Measurements from ENCODE around the gene CNTNAP2. TPM values are rescaled to one million over a fixed set of nuclear protein-coding genes. Genes with fewer than 3 reads are reported as not detected.

CNTNAP2 gene
- total and polyA plus RNA-seq, 2 of the 8 experiments (the other 6 are each of a cell fraction or from before 2014, with no cell fraction given) = 27.9 to 71.0 TPM

- WGBS, 2 experiments (ENCODE audit: extremely low coverage in 1 of 2, insufficient coverage in 1 of 2, insufficient read length in 1 of 2, insufficient replicate concordance in 2 of 2, low coverage in 1 of 2, low lambda C conversion rate in 2 of 2, missing lambda C conversion rate in 1 of 2) = 49% methylated on average over 2 of the region's 2 CpGs; no CpG with 5 or more reads in 1 of the 2 experiments
- DNase-seq (ENCODE audit: low read depth in 1 of 2, low spot score in 2 of 2) = no peak
Measured at GRCh38 chr7:146544748-146545147, 428.1 kb downstream of the CNTNAP2 start.

More at GRCh38 chr7:146544748-146545147, 428.1 kb downstream of the CNTNAP2 start:
- no peak overlapping the region for H3K18ac ChIP-seq (ENCODE audit: extremely low read depth, low read length)
- no peak overlapping the region for H3K23ac ChIP-seq (ENCODE audit: insufficient read length)
- H2BK12ac ChIP-seq (ENCODE audit: low read depth, low read length) = no peak overlapping the region
- H4K91ac ChIP-seq (replicated peaks; ENCODE audit: insufficient read length, low read length) = no peak overlapping the region
- H2BK15ac ChIP-seq (ENCODE audit: low read length) = no peak overlapping the region
- H3K27ac ChIP-seq (ENCODE audit: low read depth, low read length) = no peak overlapping the region
- TF ChIP-seq BRCA1 (IDR thresholded peaks at IDR 0.05; ENCODE audit: low read depth, low read length) (no peak), SP2 (IDR thresholded peaks at IDR 0.05; ENCODE audit: low read length) (no peak), JUND (IDR thresholded peaks at IDR 0.05; ENCODE audit: low read length) (no peak), CREB1 (IDR thresholded peaks at IDR 0.05) (no peak)
- H2BK120ac ChIP-seq (replicated peaks; ENCODE audit: low read depth, low read length) = no peak overlapping the region
- H2BK20ac ChIP-seq (ENCODE audit: low read length) = no peak overlapping the region
- no peak overlapping the region for H2BK5ac ChIP-seq (ENCODE audit: low read depth, low read length)
- ChIA-PET CTCF (ENCODE audit: partially characterized antibody) (no interaction called here), POLR2A (ENCODE audit: partially characterized antibody) (no interaction called here)
- H3K14ac ChIP-seq (ENCODE audit: insufficient read length) = no peak overlapping the region
- no peak overlapping the region for H4K8ac ChIP-seq (ENCODE audit: extremely low read depth, insufficient read depth, low read length)
- H3K4ac ChIP-seq (replicated peaks; ENCODE audit: insufficient read length, low read depth, low read length) = no peak overlapping the region
- H3K79me2 ChIP-seq (ENCODE audit: control insufficient read depth in 1 of 2, insufficient read depth in 2 of 2, low read length in 2 of 2) = no peaks in the 10 kb centered on the region
- no peaks in the 10 kb centered on the region for H3K79me1 ChIP-seq (ENCODE audit: low read depth, low read length)
- H3K4me3 ChIP-seq (ENCODE audit: extremely low read depth in 1 of 4, insufficient read depth in 2 of 4, low read depth in 3 of 4, low read length in 4 of 4) = no peak overlapping the region
- H2AK5ac ChIP-seq (ENCODE audit: low read depth, low read length) = no peak overlapping the region
- no peak overlapping the region for H3K4me2 ChIP-seq (ENCODE audit: insufficient read depth in 1 of 2, low read depth in 2 of 2, low read length in 2 of 2)
- H4K5ac ChIP-seq (ENCODE audit: insufficient read length, low read depth, low read length) = no peak overlapping the region
- no peaks in the 10 kb centered on the region for H3K36me3 ChIP-seq (ENCODE audit: control insufficient read depth in 2 of 4, insufficient read depth in 4 of 4, low read length in 3 of 4)
- H3K4me1 ChIP-seq (replicated peaks in 1 of 4; ENCODE audit: control insufficient read depth in 3 of 4, insufficient read depth in 4 of 4, low read length in 3 of 4) = no peaks in the 10 kb centered on the region
- no peak overlapping the region for H3K56ac ChIP-seq (replicated peaks; ENCODE audit: insufficient read length, low read depth, low read length)
- H3K9ac ChIP-seq (replicated peaks in 1 of 4; ENCODE audit: extremely low read depth in 1 of 4, low read depth in 3 of 4, low read length in 3 of 4) = no peak overlapping the region
- H3K23me2 ChIP-seq (ENCODE audit: low read depth, low read length) = no peaks in the 10 kb centered on the region
- H3K27me3 ChIP-seq (replicated peaks in 1 of 4; ENCODE audit: control insufficient read depth in 3 of 4, extremely low read depth in 1 of 4, insufficient read depth in 3 of 4, low read length in 3 of 4) = no peaks in the 10 kb centered on the region
- FAIRE-seq = no peak
- H2AFZ ChIP-seq (ENCODE audit: low read length) = no peak overlapping the region
- H3K9me3 ChIP-seq (ENCODE audit: insufficient read depth in 2 of 2, low read depth in 1 of 2, low read length in 1 of 2) = no peaks in the 10 kb centered on the region
- H4K20me1 ChIP-seq (replicated peaks in 1 of 2; ENCODE audit: control insufficient read depth in 1 of 2, insufficient read depth in 2 of 2, low read length in 2 of 2) = no peaks in the 10 kb centered on the region
